KOPT-K1 (cell line): ENCODE data around the gene PCK2.

ENCODE experiments used
- H3K27ac ChIP-seq: fragments of 200-600 bp; sonication (generic); 2 replicates; pipeline ENCODE4 v1.5.1; 2016; ENCODE audit warnings: antibody characterized with exemption, mild to moderate bottlenecking, low read depth, low read length; ENCODE audit not compliant: poor library complexity, severe bottlenecking
- H3K36me3 ChIP-seq: fragments of 200-600 bp; sonication (generic); 2 replicates; pipeline ENCODE4 v1.5.1; 2017; ENCODE audit warnings: antibody characterized with exemption, mild to moderate bottlenecking, low read length, moderate library complexity; ENCODE audit not compliant: insufficient read depth
- H3K9me3 ChIP-seq: fragments of 200-600 bp; sonication (generic); 2 replicates; pipeline ENCODE4 v1.5.1; 2017; ENCODE audit warnings: antibody characterized with exemption, low read length, mild to moderate bottlenecking; ENCODE audit not compliant: insufficient read depth, poor library complexity, severe bottlenecking

PCK2 gene

DNA sequence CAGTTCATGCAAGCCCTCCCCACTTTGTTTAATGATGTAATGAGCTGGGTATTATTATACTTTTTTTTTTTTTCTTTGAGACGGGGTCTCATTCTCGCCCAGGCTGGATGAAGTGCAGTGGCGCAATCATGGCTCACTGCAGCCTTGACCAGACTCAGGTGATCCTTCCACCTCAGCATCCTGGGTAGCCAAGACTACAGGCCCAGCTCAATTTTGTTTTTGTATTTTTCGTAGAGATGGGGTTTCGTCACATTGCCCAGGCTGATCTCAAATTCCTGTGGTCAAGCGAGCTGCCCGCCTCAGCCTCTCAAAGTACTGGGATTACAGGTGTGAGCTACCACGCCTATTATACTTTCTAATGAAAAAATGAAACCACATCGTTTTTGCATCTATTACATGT, 15.9 kb downstream of the PCK2 start:
- Histone ChIP-seq H3K36me3 (no peaks in the 10 kb centered on the region), H3K27ac (no peak overlapping the region), H3K9me3 (no peaks in the 10 kb centered on the region)

DNA sequence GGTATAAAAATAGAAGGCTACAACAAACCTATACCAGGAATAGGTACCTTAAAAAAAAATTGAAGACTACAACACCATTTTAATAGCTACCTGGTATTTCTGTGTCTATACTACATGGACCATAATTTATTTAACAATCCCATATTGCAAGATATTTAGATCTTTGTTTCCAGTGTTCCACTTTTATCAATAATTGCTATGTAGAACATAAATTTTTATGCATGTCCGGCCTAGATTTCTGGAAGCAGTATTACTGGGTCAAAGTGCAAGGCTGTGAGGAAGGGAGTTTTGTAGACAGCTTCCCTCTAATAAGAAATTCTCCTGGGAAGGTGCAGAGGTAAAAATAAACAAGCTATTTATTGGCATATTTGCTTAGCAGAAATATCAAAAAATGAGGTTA, 16.4 kb downstream of the PCK2 start:
- H3K27ac ChIP-seq = no peak overlapping the region

DNA sequence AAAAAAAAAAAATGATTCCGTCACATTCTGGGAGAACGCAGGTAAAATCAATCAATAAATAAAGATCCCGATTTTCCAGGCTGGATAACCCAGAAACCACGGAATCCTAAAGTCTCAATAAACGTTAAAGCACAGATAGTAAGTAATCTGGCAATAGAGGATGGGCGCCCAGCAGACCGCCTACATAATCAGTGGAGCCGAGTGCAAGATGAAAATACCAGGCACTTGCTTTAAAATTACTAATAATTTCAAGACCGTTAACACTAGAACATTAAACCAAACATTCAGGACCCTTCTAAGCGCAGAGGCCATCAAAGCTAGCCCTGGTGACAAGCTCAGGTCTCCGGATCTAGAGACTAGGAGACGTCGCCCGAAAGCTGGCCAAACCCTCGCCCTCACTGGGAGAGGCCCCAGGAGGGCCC, 19.3 kb downstream of the PCK2 start:
- Histone ChIP-seq H3K36me3 (peaks cover 24% of the 10 kb centered on the region), H3K9me3 (no peaks in the 10 kb centered on the region), H3K27ac (peak overlapping the region; percentile 96)

More for the DNA sequence above, 16.4 kb downstream of the PCK2 start:
- Histone ChIP-seq H3K9me3 (no peaks in the 10 kb centered on the region), H3K36me3 (no peaks in the 10 kb centered on the region)

DNA sequence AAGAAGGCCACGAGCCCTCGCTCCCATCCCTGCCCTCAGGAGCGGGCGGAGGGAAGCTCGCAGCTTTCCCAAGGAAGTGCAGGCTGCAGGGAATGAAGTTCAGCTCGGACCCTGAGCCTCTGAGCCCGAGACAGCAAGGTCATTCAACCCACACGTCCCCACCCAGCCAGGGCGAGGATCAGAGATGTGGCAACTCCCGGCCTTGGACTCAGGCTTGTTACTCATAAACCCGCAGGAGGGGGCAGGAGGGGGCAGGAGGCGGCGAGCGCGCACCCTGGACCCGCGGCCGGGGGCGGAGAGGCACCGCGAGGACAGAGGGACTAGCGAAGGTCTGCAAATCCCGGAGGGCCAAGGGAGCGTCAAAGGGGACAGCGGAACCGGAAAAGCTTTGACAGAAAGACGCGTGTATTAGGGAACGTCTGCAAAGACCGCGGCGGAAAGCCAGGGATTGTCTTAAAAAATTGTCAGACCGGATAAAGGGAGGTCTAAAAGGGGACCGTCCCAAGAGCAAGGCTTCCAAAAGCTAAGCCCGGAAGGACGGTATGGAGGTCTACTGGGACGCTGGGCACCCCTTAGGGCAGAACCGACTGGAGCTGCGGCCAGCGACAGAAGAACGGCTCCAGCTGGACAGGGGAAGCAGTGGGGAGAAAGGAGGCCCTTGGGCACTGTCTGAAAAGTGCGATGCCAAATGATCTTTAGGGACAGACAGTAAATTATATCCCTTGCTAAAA, 19.9 kb downstream of the PCK2 start:
- no peaks in the 10 kb centered on the region for H3K9me3 ChIP-seq
- H3K27ac ChIP-seq = peak overlapping the region; percentile 96
- peaks cover 30% of the 10 kb centered on the region for H3K36me3 ChIP-seq

DNA sequence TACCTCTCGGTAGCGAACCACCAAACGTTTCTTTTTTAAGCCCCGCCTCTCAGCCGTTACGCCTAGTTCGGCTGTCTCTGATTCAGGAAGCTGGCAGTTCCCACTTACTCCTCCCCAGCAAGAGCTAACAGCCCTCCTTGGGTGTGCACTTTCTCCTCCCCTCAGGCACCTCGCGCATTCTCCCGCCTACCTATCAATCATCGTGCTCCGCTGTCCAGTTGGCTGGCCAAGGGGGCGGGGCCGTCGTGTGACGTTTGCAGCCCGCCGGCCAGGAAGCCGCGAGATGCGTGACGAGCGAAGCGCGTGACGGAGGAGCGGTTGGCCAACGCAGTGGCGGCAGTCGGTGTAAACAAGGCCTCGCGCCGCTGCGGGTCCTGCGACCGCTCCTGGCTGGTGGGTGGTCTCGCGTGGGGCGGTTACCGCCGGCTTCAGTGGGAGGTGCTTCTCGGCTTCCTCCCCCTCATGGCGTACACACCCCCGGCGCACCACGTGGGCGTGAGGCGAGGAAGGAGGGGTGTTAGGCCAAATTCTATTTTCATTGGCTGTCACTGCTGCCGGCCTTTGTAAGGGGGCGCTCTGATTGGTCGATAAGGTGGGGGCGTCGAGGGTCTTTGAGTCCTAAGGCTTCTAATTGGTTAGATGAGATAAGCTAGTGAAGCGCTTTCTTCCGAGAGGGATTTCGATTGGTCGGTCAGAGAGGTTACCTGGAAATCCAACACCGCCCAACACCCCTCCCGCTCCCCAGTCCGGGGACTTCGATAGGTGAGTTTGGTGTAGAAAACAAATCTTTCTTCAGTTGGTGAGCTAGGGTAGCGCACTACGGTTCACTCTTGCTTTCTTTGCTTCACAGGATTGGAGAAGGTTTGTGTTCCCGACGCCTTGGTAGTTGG, 20.7 kb downstream of the PCK2 start, which contains the start of the genes DCAF11 and NRL:
TSS of gene DCAF11 (plus strand) at position 246 of the 890 bp plus-strand sequence. CDS start 818 bp downstream, outside the sequence.
TSS of gene NRL (minus strand) at position 418 of the 890 bp plus-strand sequence. CDS start 32,101 bp downstream, outside the sequence.
- Histone ChIP-seq H3K9me3 (no peaks in the 10 kb centered on the region), H3K36me3 (peaks cover 38% of the 10 kb centered on the region), H3K27ac (peak within 1 kb of the TSS; percentile 96)

DNA sequence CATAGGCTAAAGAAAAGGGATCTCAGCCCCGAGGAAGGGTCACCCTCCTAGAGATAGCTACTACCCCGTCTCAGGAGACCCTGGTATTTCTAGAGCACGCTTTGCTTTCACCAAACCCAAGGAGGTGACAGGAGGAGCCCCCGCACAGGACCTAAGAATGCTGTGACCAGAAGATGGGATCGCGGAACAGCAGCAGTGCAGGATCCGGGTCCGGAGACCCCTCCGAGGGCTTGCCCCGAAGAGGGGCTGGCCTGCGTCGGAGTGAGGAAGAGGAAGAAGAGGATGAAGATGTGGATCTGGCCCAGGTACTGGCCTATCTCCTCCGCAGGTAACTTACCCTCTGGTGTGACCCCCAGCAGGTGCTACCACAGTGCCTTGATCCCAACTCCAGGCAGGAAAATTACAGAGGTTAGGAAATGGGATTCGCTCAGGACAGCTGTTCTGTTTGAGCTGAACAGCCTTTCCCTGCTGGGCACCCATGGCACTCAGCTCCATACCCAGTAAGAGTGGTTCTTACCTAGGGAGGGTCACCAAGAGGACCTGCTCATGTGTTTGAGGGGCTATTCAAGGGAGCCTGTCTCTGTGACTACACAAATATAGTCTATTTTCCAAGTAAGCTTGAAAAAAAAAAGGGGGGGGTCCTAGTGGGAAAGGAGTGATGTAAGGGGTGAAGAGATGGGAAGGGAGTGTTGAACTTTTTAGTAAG, 21.5 kb downstream of the PCK2 start:
- no peaks in the 10 kb centered on the region for H3K9me3 ChIP-seq
- H3K27ac ChIP-seq = peak overlapping the region; percentile 96
- H3K36me3 ChIP-seq = peaks cover 43% of the 10 kb centered on the region

DNA sequence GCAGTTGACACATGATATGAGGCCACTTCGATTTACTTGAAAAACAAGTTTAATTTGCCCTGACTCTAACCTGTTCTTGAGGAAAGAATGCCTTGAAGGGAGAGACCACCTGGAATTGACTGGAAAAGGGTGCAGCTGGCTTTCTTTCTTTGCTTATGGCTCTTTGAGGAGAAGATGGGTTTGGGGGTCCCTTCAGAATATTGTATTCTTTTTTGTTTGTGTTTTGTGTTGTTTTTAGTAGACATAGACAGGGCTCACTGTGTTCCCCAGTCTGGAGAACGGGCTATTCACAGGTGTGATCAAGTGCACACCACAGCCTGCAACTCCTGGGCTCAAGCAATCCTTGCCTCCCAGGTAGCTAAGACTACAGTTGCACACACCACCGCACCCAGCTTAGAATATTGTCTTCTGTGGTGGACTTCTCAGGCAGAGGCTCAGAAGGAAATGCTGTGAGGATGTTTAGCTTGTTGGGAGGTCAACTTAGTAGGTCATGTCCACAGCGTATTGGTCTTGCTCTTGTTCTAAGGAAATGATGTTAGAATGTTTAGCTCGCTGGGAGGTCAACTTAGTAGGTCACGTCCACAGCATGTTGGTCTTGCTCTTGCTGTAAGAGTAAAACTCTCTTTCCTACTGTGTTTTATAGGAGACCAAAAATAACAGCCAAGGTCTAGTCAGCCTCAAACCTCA, 22.2 kb downstream of the PCK2 start:
- Histone ChIP-seq H3K27ac (no peak overlapping the region), H3K36me3 (peaks cover 50% of the 10 kb centered on the region)

DNA sequence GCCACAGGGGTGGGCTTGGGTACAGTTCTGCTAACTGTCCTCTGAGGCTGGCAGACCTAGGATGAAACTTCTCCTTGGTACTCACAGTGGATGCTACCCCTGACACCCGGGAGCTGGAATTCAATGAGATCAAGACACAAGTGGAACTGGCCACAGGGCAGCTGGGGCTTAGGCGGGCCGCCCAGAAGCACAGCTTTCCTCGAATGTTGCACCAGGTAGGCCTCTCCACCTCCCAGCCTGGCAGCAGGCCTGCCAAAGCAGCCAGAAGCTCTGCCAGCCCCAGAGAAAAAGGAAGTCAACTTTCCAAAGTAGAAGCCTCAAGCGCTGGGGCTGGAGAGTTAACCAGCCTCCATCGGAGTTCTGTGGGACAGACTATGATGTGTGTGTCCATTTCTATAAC, 23.1 kb downstream of the PCK2 start:
- H3K27ac ChIP-seq = no peak overlapping the region
- H3K9me3 ChIP-seq = no peaks in the 10 kb centered on the region
- peaks cover 59% of the 10 kb centered on the region for H3K36me3 ChIP-seq

More for the DNA sequence above, 22.2 kb downstream of the PCK2 start:
- no peaks in the 10 kb centered on the region for H3K9me3 ChIP-seq

DNA sequence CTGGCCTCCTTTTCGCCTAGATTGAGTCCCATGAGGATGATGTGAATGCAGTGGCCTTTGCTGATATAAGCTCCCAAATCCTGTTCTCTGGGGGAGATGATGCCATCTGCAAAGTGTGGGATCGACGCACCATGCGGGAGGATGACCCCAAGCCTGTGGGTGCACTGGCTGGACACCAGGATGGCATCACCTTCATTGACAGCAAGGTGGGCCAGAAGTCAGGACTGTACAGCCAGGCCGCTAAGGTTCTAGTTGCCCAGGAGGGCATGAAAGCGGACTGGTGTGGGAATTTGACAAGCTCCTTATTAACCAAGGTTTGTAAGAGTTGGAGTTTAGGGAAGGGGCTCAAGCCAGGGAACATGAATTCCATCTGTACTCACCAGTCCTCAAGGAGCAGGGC, 25.6 kb downstream of the PCK2 start:
- Histone ChIP-seq H3K9me3 (no peaks in the 10 kb centered on the region), H3K27ac (no peak overlapping the region), H3K36me3 (peaks cover 81% of the 10 kb centered on the region)

DNA sequence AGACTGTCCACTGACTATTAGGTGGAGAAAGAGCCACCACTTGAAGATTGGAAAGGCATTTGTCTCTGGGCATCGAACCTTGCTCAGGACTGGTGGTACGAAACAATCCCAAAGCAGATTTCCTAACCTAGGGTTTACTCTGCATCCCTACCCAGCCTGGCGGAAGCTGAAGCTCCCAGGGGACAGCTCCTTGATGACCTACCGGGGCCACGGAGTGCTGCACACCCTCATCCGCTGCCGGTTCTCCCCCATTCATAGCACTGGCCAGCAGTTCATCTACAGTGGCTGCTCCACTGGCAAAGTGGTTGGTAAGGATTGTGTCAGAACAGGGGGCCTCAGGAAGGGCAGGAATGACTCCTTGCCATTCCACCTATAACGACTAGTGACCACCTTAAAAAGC, 27.1 kb downstream of the PCK2 start:
- no peaks in the 10 kb centered on the region for H3K9me3 ChIP-seq
- no peak overlapping the region for H3K27ac ChIP-seq
- peaks cover 79% of the 10 kb centered on the region for H3K36me3 ChIP-seq

DNA sequence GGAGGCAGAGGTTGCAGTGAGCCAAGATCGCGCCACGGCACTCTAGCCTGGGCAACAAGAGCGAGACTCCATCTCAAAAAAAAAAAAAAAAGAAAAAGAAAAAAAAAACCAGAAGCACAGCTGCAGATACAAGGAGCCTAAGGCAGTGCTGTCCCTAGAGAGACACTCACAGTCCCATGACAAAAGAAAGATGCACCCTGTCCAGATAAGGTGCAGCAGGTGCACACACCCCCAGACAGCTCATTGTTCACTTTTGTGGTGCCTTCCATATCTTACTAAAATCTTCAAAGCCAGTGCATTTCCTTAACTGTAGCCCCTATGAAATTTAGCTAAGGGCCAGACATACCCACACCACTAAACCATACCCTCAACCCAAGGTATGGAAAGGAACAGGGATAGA, 28.3 kb downstream of the PCK2 start:
- Histone ChIP-seq H3K27ac (no peak overlapping the region), H3K9me3 (no peaks in the 10 kb centered on the region), H3K36me3 (peaks cover 67% of the 10 kb centered on the region)

DNA sequence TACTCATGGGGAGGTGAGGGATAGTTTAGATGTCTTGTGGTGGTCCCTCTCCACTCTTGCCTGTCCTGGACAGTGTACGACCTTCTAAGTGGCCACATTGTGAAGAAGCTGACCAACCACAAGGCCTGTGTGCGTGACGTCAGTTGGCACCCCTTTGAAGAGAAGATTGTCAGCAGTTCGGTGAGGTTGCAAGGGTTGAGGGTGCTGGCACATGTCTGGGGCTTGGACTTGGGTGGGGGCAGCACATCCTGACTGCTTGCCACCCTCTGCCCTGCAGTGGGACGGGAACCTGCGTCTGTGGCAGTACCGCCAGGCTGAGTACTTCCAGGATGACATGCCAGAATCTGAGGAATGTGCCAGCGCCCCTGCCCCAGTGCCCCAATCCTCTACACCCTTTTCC, 28.8 kb downstream of the PCK2 start:
- Histone ChIP-seq H3K9me3 (no peaks in the 10 kb centered on the region), H3K36me3 (peaks cover 62% of the 10 kb centered on the region), H3K27ac (no peak overlapping the region)

DNA sequence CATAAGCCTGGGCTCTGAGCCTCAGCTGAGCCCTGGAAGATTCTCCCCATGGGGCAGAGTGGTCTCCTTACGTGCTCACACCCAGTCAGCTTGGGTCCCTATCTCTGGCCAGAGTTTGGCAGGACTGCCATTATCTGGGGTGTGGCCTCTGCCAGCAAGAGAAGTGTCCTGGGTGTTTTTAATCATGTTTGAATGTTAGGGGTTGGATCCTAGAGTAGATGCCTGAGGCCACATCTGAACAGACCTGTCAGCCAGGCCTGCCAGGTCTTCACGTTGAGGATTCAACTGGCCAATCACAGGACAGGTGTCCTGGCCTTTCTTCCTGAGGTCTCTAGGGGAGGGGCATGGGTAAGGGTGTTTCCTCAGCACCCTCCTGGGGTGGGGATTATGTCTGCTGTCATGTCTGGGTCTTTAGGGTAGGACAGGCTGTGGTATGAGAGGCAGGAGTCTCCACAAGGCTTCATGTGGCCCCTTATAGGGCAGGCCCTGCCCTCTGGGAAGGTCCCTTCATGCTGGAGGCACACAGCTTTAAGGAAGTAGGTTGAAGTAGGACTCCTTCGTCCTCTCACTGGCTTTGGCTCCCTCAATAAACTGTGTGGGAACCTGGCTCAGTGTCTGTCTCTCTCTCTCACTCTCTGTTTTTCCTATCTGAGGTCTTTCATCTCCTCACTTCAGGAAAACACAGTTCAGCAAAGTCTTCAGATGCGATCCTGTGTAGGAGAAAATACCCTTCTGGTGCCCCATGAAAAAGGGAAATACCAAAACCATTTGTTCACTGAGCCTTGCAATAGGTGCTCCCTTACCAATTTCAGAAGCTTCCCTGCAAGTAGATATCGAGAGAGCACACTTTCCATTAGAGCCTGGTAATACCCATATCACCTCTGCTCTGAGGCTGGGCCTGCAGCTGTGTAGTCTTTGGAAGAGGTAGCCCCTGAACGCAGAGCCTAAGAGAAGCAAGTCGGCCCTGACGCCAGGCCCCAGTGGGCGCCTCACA, 29.6 kb downstream of the PCK2 start:
- H3K36me3 ChIP-seq = peaks cover 54% of the 10 kb centered on the region
- no peak overlapping the region for H3K27ac ChIP-seq
- no peaks in the 10 kb centered on the region for H3K9me3 ChIP-seq
